ENCODE measurements around the gene ASL. TPM values are rescaled to one million over a fixed set of nuclear protein-coding genes. Genes with fewer than 3 reads are reported as not detected.

ASL gene
- total and polyA plus RNA-seq, 10 of the 15 experiments (the other 5 are each of a cell fraction or from before 2014, with no cell fraction given): 0.66 to 36.7 (median 28.8) TPM

DNA sequence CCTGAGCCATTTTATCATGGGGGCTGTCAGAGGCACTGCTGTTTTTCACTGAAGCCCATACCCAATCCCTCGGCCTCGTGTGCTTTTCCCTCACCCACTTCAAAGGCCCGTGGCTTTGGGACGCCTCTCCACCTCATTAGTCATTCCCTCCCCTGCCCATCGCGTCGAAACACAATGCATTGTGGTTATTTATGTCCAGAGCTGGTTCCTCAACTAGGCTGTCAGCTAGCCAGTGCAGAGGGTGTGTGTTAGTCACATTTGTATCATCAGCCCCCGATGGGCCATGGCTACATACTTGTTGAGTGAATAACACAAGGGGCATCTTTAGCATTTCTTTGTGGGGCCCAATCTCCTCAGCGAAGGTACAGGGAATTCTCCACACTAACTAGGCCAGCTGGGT lies 35.2 kb downstream of the ASL start:
- Histone ChIP-seq H3K9ac (ENCODE audit: control insufficient read depth, insufficient read depth, low read length) (no peak overlapping the region), H4K20me1 (ENCODE audit: control insufficient read depth, insufficient read depth) (no peaks in the 10 kb centered on the region), H3K27me3 (replicated peaks in 1 of 2; ENCODE audit: control insufficient read depth in 2 of 2, insufficient read depth in 2 of 2, low read length in 1 of 2) (no peaks in the 10 kb centered on the region), H3K4me3 (no peak overlapping the region), H3K36me3 (ENCODE audit: control insufficient read depth in 2 of 2, insufficient read depth in 2 of 2, low read length in 1 of 2) (no peaks in the 10 kb centered on the region), H3K4me2 (ENCODE audit: control insufficient read depth, insufficient read depth) (no peak overlapping the region), H3K9me3 (replicated peaks; ENCODE audit: control insufficient read depth, insufficient read depth, low read length) (no peaks in the 10 kb centered on the region), H3K79me2 (ENCODE audit: control insufficient read depth, insufficient read depth, low read length) (peaks cover 15% of the 10 kb centered on the region), H3K4me1 (ENCODE audit: control insufficient read depth, insufficient read depth, low read length) (peaks cover 5% of the 10 kb centered on the region; the same call in 1 of the 2 replicates), H2AFZ (ENCODE audit: control insufficient read depth, low read depth, low read length) (no peak overlapping the region), H3K27ac (ENCODE audit: control insufficient read depth, insufficient read depth) (no peak overlapping the region)
- BruUV-seq (replicated peaks): no TSS peak
- FAIRE-seq: no peak
- intact Hi-C loops (cut with micrococcal nuclease; ENCODE audit: unreplicated experiment) (no loop called here), in situ Hi-C loops (cut with MboI) (no loop called here)
- DNase-seq (ENCODE audit: low read depth, low spot score): no peak
- TF ChIP-seq CTCF (IDR thresholded peaks at IDR 0.05 in 2 of 3, conservative IDR thresholded peaks at IDR 0.05 in 1 of 3; ENCODE audit: control insufficient read depth in 2 of 3, extremely low read depth in 1 of 3, insufficient read depth in 1 of 3, low read depth in 3 of 3, low read length in 3 of 3): no peak
- no peak for TF ChIP-seq NFYB (IDR thresholded peaks at IDR 0.05; ENCODE audit: insufficient read depth, low read depth, low read length)
- no peak for TF ChIP-seq STAT3 (IDR thresholded peaks at IDR 0.05; ENCODE audit: low read depth, low read length)
- TF ChIP-seq BCL11A (IDR thresholded peaks at IDR 0.05; ENCODE audit: low read depth, low read length): no peak
- no peak for TF ChIP-seq MTA2 (IDR thresholded peaks at IDR 0.05; ENCODE audit: low read depth)
- no peak for TF ChIP-seq JUND (IDR thresholded peaks at IDR 0.05; ENCODE audit: low read depth, low read length)
- ChIA-PET POLR2A (no interaction called here), CTCF (no interaction called here), SMC1A (ENCODE audit: uncharacterized antibody, unreplicated experiment) (no interaction called here), RAD21 (ENCODE audit: unreplicated experiment) (no interaction called here)
- no peak for ATAC-seq
- WGBS (ENCODE audit: insufficient coverage, insufficient replicate concordance, low lambda C conversion rate, missing lambda C conversion rate): 89% methylated on average over 9 of the region's 9 CpGs

Data from GM12878 (cell line).